Erythroblast (primary cell): ENCODE data around the gene ZNF362.

Experiments used
- DNase-seq, 2 experiments: peaks; one replicate each; lab custom pipeline; 2025; lab: John Stamatoyannopoulos, UW
- GATA1 ChIP-seq: IDR thresholded peaks from 2 replicates; pipeline ENCODE4 v1.6.1; 2011; ENCODE audit warnings: low read depth, mild to moderate bottlenecking, control low read depth, low read length, moderate library complexity
- POLR2A ChIP-seq: IDR thresholded peaks from 2 replicates; pipeline ENCODE4 v1.6.1; 2011; ENCODE audit warnings: mild to moderate bottlenecking, low read length

ZNF362 gene

DNA sequence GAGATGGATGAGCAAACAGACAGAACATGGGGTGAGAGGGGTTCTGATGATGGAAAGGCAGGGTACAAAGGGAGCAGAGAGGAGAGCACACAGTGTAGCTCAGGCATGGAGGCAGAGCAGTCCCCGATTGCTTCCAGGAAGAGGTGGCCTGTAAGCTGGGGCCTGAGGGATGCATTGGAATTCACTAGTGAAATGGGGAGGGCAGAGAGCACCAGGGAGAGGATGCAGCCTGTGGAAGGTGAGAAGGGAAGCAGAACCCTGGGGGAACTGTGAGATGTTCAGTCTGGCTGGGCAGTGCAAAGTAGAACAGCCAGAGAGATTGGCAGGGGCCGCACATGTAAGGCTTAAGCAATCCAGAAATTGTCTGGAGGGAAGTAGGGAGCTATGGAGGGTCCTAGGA is 12.2 kb downstream of the ZNF362 start:
- no peak for DNase-seq
- TF ChIP-seq GATA1 (no peak), POLR2A (no peak)

GRCh38 chr1:33268927-33269610 is 12.8 kb downstream of the ZNF362 start:
- TF ChIP-seq GATA1 (no peak), POLR2A (no peak)
- DNase-seq: no peak

DNA sequence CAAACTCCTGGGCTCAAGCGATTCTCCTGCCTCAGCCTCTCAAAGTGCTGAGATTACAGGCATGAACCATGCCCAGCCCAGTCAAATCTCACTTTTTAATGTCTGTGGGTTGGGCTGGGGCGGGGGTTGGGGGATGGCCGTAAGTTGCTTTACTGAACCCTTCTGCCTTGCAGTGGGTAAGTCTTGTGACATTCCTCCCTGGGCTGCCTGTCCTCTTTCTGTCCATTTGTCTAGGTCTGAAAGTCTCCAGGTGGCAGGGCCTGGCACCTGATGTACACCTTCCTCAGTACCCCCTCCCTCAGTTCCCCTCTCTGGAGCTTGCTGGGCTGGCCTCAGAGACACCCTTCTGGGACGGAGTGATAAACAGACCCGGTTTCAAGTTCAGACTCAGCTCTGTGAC is 13.3 kb downstream of the ZNF362 start:
- no peak for DNase-seq
- TF ChIP-seq POLR2A: no peak
- no peak for TF ChIP-seq GATA1

GRCh38 chr1:33270379-33270778 is 14.1 kb downstream of the ZNF362 start:
- TF ChIP-seq POLR2A (no peak), GATA1 (no peak)

GRCh38 chr1:33270808-33271465 is 14.6 kb downstream of the ZNF362 start:
- DNase-seq: no peak
- TF ChIP-seq POLR2A (no peak), GATA1 (no peak)

More at GRCh38 chr1:33270379-33270778, 14.1 kb downstream of the ZNF362 start:
- DNase-seq: no peak

DNA sequence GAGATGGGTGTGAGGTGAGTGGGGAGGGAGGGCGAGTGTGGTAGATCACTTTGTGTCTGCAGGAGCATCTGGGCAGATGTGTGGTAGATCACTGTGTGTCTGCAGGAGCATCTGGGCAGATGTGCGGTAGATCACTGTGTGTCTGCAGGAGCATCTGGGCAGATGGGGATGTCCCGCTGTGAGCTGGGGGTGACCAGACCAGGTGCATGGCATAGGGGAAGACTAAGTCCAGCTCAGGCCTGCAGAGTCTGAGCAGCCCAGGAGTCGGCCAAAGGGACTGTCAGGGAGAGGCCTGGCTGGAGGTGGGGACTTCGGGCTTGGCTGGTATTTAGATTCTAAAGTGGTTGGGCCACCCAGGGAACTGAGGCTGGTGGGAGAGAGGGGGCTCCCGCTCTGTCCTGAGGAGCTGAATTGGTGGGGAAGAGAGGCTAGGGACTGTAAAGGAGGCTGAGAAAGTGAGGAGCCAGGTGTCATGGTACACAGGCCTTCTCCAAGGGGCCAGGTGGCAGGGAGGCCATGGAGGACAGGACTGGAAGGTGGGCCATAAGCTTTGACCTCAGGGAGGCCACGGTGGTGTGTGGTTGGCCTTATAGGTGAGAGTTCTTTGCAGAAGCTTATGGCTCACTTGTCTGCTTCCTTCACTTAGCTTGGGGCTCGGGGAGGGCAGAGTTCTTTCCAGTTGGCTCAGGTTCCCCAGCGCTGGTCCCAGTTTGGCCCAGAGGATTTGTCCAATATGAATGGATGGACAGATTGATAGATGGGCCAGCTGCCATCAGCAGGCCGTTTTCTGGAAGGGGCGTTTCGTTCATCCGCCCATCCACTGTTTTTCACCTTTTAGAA is 15.6 kb downstream of the ZNF362 start:
- TF ChIP-seq GATA1: no peak
- TF ChIP-seq POLR2A: no peak

GRCh38 chr1:33272509-33272908 is 16.2 kb downstream of the ZNF362 start:
- no peak for TF ChIP-seq POLR2A
- no peak for TF ChIP-seq GATA1

More for the DNA sequence above, 15.6 kb downstream of the ZNF362 start:
- DNase-seq: no peak

DNA sequence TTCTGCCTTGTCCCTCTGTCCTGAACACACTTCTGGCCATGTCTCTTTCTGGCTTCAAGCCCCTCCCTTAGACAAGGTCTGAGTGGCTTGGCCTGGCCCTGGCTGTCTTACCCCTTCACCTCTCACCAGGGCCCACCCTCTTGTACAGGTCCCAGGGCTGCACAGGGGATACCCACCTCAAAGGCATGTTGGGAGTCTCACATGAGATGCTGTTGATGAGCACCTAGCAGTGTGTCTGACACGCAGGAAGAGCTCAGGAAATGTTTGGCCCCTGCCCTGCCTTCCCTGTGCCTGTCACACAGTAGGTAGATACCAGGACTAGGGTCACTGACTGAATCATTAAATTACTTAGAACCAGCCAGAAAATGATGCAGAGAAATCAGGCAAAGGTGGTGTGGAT is 16.6 kb downstream of the ZNF362 start:
- TF ChIP-seq POLR2A (no peak), GATA1 (no peak)
- no peak for DNase-seq

More at GRCh38 chr1:33272509-33272908, 16.2 kb downstream of the ZNF362 start:
- no peak for DNase-seq

DNA sequence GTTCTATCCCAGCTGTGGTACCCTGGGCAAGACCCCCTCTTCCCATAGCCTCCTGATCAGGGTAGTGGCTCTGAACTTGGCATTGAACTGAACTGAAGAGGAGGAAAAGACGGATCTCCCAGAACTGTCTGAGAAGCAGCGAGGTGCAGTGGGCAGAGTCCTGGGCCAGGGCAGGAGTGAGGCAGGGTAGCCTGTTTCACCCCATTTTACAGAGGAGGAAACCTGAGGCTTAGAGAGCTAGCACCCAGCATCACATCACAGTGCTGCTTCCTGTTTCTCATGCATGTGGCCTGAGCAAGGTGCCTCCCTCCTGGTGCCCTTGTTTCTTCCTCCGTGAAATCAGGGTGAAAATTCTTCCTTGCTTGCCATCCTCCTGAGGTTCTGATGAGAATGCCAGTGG is 17.1 kb downstream of the ZNF362 start:
- TF ChIP-seq POLR2A (no peak), GATA1 (no peak)
- DNase-seq: no peak

- no peak for TF ChIP-seq POLR2A
- no peak for DNase-seq
These were observed 17.7 kb downstream of the ZNF362 start for GRCh38 chr1:33273961-33274371.

- TF ChIP-seq POLR2A (no peak), GATA1 (no peak)
- no peak for DNase-seq
These were observed 18.2 kb downstream of the ZNF362 start for GRCh38 chr1:33274446-33274845.

GRCh38 chr1:33275195-33275594 is 18.9 kb downstream of the ZNF362 start:
- peak; percentile 13 for DNase-seq
- TF ChIP-seq GATA1 (no peak), POLR2A (no peak)

DNA sequence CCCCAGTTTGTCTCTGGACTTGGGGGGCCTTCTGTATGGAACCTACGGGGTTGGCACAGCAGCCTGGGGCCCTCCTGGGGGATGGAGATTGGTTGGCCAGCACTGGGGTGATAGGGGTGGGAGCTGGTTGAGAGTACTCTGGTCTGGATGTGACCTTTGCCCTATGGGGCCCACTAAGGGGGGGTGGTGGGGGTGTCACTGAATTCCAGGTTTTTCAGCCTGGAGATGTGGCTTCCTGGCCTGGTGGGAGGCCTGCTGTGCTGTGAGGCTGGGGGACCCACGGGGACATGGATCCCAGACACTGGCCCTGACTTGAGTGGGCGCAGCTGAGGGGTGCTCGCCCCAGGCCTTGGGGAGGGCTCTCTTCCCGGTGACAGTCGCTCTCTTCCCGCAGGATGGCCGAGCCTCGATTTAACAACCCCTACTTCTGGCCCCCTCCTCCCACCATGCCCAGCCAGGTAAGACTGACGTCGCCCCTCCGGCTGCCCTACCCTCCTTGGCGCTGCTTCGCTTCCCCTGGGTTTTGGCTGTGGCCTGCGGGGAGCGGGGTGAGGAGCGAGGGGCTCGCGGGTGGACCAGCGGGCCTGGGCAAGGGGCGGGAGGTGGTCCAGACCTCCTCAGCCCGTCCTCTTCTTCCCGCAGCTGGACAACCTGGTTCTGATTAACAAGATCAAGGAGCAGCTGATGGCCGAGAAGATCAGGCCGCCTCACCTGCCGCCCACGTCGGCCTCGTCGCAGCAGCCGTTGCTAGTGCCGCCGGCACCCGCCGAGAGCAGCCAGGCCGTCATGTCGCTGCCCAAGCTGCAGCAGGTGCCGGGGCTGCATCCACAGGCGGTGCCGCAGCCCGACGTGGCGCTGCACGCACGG is 19.6 kb downstream of the ZNF362 start:
- no peak for DNase-seq
- TF ChIP-seq POLR2A (no peak), GATA1 (no peak)
